GM12878 (cell line): Measurements from ENCODE around the gene PRDM16. TPM values are rescaled to one million over a fixed set of nuclear protein-coding genes. Genes with fewer than 3 reads are reported as not detected.

Experiments
- ATAC-seq: fragments of 200-7000 bp; cut with Tn5 transposase; 3 replicates; pipeline ENCODE4 v1.9.1; 2020; ENCODE audit warnings: mild to moderate bottlenecking, moderate library complexity
- BruUV-seq: library from RNA; stranded (reverse); fragments of 400-500 nt; replicated peaks from 2 replicates; lab custom pipeline; 2021; lab: Mats Ljungman, UMichigan
- CTCF ChIA-PET: fragments of 300-600 bp; sonication (Branson Sonifier 250); formaldehyde crosslinking; extraction: SDS; loops from one replicate; lab custom pipeline; 2021; ENCODE audit warnings: inconsistent platforms; lab: Yijun Ruan, JAX
- POLR2A ChIA-PET: fragments of 350-600 bp; formaldehyde crosslinking; extraction: SDS; loops from one replicate; lab custom pipeline; 2021; ENCODE audit warnings: inconsistent platforms; lab: Charles Lee
- RAD21 ChIA-PET: fragments of 300-600 bp; sonication (Branson Sonifier 250); formaldehyde crosslinking; loops from one replicate; lab custom pipeline; 2023; ENCODE audit warnings: antibody characterized with exemption; ENCODE audit not compliant: unreplicated experiment; lab: Charles Lee
- SMC1A ChIA-PET: fragments of 300-600 bp; sonication (Branson Sonifier 250); formaldehyde crosslinking; loops from one replicate; lab custom pipeline; 2023; ENCODE audit not compliant: unreplicated experiment, uncharacterized antibody; lab: Charles Lee
- DNase-seq: peaks from one replicate; pipeline ENCODE4 v3.0.0-alpha.2; 2011; ENCODE audit warnings: low read depth, low spot score
- FAIRE-seq: peaks from 3 replicates; lab custom pipeline; 2011; peaks lifted over from hg19 to GRCh38; lab: Jason Lieb, UNC
- H2AFZ ChIP-seq: 2 replicates; pipeline ENCODE4 v1.6.0; 2011; ENCODE audit warnings: low read depth, low read length, control low read depth; ENCODE audit not compliant: control insufficient read depth
- H3K27ac ChIP-seq: 2 replicates; pipeline ENCODE4 v1.5.1; 2011; ENCODE audit warnings: control low read depth; ENCODE audit not compliant: control insufficient read depth, insufficient read depth
- H3K27me3 ChIP-seq, 2 experiments: replicated peaks in 1 of 2; 2 replicates each; pipeline versions ENCODE4 v1.6.0 to v1.6.1; 2011; ENCODE audit warnings: low read length in 1 of 2; ENCODE audit not compliant: control insufficient read depth in 2 of 2, insufficient read depth in 2 of 2
- H3K36me3 ChIP-seq, 2 experiments: 2 replicates each; pipeline ENCODE4 v1.5.1; 2011; ENCODE audit warnings: low read length in 1 of 2; ENCODE audit not compliant: control insufficient read depth in 2 of 2, insufficient read depth in 2 of 2
- H3K4me1 ChIP-seq: 2 replicates; pipeline ENCODE4 v1.6.1; 2011; ENCODE audit warnings: mild to moderate bottlenecking, low read length, moderate library complexity, mixed read lengths; ENCODE audit not compliant: control insufficient read depth, insufficient read depth
- H3K4me2 ChIP-seq: 2 replicates; pipeline ENCODE4 v1.6.0; 2011; ENCODE audit warnings: control low read depth; ENCODE audit not compliant: control insufficient read depth, insufficient read depth
- H3K4me3 ChIP-seq: fragments of 200-600 bp; sonication (generic); 2 replicates; pipeline ENCODE4 v1.5.1; 2016
- H3K79me2 ChIP-seq: 2 replicates; pipeline ENCODE4 v1.6.0; 2011; ENCODE audit warnings: low read length; ENCODE audit not compliant: control insufficient read depth, insufficient read depth
- H3K9ac ChIP-seq: 2 replicates; pipeline ENCODE4 v1.8.0; 2011; ENCODE audit warnings: low read length, control low read depth, mixed read lengths; ENCODE audit not compliant: control insufficient read depth, insufficient read depth
- H3K9me3 ChIP-seq: replicated peaks from 3 replicates; pipeline ENCODE4 v1.5.1; 2011; ENCODE audit warnings: mild to moderate bottlenecking, low read length; ENCODE audit not compliant: control insufficient read depth, insufficient read depth
- H4K20me1 ChIP-seq: 2 replicates; pipeline ENCODE4 v1.6.0; 2011; ENCODE audit not compliant: control insufficient read depth, insufficient read depth
- CHD1 ChIP-seq: IDR thresholded peaks from 2 replicates; pipeline ENCODE4 v1.6.1; 2012; ENCODE audit warnings: low read depth, low read length, improper control_type of control experiment
- EED ChIP-seq: sonication (generic); IDR thresholded peaks from 2 replicates; pipeline ENCODE4 v1.6.1; 2016; ENCODE audit warnings: antibody characterized with exemption, low read depth
- FOS ChIP-seq: IDR thresholded peaks from 3 replicates; pipeline ENCODE4 v1.6.1; 2011; ENCODE audit warnings: borderline replicate concordance; ENCODE audit not compliant: insufficient read length; ENCODE audit errors: extremely low read depth
- NR2F1 ChIP-seq: fragments of 450-650 bp; conservative IDR thresholded peaks from 2 replicates; pipeline ENCODE4 v1.6.1; 2017; ENCODE audit warnings: mild to moderate bottlenecking
- RAD21 ChIP-seq: IDR thresholded peaks from 2 replicates; pipeline ENCODE4 v1.6.1; 2011; ENCODE audit warnings: mild to moderate bottlenecking, low read depth, low read length, moderate library complexity; ENCODE audit not compliant: insufficient read depth
- SMC3 ChIP-seq: IDR thresholded peaks from 2 replicates; pipeline ENCODE4 v1.6.1; 2011; ENCODE audit warnings: low read length, improper control_type of control experiment, borderline replicate concordance
- WGBS: methylation state at CpG from one replicate; pipeline ENCODE4 v1.1.6; 2016; ENCODE audit warnings: low lambda C conversion rate; ENCODE audit not compliant: insufficient replicate concordance, insufficient coverage; ENCODE audit errors: missing lambda C conversion rate; 5-methylcytosine and 5-hydroxymethylcytosine counted together
- in situ Hi-C: fragments of 300-500 bp; cut with MboI; formaldehyde crosslinking; loops from 9 replicates; pipeline ENCODE4 v1.14.3; 2018; ENCODE audit warnings: mixed read lengths
- intact Hi-C: fragments of 100-400 bp; cut with micrococcal nuclease; formaldehyde crosslinking; loops from one replicate; pipeline ENCODE4 v1.14.2; 2022; ENCODE audit not compliant: unreplicated experiment
- polyA plus RNA-seq, 11 experiments: library from polyadenylated mRNA; depleted of rRNA in 4 of 11; unstranded in 6 of 11; stranded (reverse) in 5 of 11; fragments of >200 nt; fragmentation: Nextera tagmentation in 4 of 11; fragmentation: Illumina TruSeq in 1 of 11; extraction: Ambion mirVana in 4 of 11; extraction: Trizol in 1 of 11; gene quantifications; 1 replicate in 1 of 11; 2 replicates in 10 of 11; pipeline versions ENCODE4 v1.2.1 to v1.2.3, GENCODE V29; 2011 to 2016; ENCODE audit warnings: inconsistent platforms in 2 of 11, missing spikeins in 2 of 11, low read depth in 1 of 11
- total RNA-seq, 4 experiments: library from RNA; depleted of rRNA in 3 of 4; stranded (reverse); fragments of >200 nt in 3 of 4; fragmentation: Illumina TruSeq in 1 of 4; extraction: Trizol in 1 of 4; gene quantifications; 2 replicates each; pipeline versions ENCODE4 v1.2.1 to v1.2.3, GENCODE V29; 2013 to 2021
- TF ChIP-seq, protein P1 (sequence below): IDR thresholded peaks from 2 replicates; pipeline ENCODE4 v1.6.1; 2012; ENCODE audit warnings: mild to moderate bottlenecking, low read depth, low read length
- TF ChIP-seq, protein P2 (sequence below): fragments of 450-650 bp; IDR thresholded peaks from 2 replicates; pipeline ENCODE4 v1.6.1; 2017; ENCODE audit warnings: mild to moderate bottlenecking, low read depth, inconsistent platforms; ENCODE audit not compliant: poor library complexity, severe bottlenecking
- TF ChIP-seq, protein P3 (sequence below): fragments of 450-650 bp; IDR thresholded peaks from 2 replicates; pipeline ENCODE4 v1.6.1; 2017; ENCODE audit warnings: borderline replicate concordance
- TF ChIP-seq, protein P4 (sequence below), 3 experiments: IDR thresholded peaks in 2 of 3; conservative IDR thresholded peaks in 1 of 3; 2 replicates each; pipeline ENCODE4 v1.5.1; 2011; ENCODE audit warnings: low read depth in 3 of 3, low read length in 3 of 3, mild to moderate bottlenecking in 3 of 3, control low read depth in 2 of 3, moderate library complexity in 2 of 3, inconsistent platforms in 1 of 3, mixed read lengths in 1 of 3; ENCODE audit not compliant: control insufficient read depth in 2 of 3, insufficient read depth in 1 of 3; ENCODE audit errors: extremely low read depth in 1 of 3

Gene PRDM16
- total and polyA plus RNA-seq, 10 of the 15 experiments (the other 5 are each of a cell fraction or from before 2014, with no cell fraction given): 0.03 TPM; not detected in 9

DNA sequence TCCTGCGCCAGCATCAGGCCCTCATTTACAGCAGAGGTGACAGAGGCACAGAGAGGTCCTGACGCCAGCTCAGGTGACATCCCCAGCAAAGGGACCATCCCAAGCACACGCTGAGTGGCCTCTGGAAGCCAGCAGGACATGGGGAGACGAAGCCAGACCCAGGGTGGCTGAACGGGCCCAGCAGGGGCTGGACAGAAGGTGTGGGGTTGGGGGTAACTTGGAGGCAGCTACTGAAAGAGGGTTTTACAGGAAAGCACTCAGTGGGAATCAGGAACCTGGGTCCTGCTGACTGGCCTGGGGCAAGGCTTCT lies 383.8 kb downstream of the PRDM16 start (continued):
- TF ChIP-seq, protein P1, sequence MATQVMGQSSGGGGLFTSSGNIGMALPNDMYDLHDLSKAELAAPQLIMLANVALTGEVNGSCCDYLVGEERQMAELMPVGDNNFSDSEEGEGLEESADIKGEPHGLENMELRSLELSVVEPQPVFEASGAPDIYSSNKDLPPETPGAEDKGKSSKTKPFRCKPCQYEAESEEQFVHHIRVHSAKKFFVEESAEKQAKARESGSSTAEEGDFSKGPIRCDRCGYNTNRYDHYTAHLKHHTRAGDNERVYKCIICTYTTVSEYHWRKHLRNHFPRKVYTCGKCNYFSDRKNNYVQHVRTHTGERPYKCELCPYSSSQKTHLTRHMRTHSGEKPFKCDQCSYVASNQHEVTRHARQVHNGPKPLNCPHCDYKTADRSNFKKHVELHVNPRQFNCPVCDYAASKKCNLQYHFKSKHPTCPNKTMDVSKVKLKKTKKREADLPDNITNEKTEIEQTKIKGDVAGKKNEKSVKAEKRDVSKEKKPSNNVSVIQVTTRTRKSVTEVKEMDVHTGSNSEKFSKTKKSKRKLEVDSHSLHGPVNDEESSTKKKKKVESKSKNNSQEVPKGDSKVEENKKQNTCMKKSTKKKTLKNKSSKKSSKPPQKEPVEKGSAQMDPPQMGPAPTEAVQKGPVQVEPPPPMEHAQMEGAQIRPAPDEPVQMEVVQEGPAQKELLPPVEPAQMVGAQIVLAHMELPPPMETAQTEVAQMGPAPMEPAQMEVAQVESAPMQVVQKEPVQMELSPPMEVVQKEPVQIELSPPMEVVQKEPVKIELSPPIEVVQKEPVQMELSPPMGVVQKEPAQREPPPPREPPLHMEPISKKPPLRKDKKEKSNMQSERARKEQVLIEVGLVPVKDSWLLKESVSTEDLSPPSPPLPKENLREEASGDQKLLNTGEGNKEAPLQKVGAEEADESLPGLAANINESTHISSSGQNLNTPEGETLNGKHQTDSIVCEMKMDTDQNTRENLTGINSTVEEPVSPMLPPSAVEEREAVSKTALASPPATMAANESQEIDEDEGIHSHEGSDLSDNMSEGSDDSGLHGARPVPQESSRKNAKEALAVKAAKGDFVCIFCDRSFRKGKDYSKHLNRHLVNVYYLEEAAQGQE: no peak
- TF ChIP-seq CHD1: no peak
- TF ChIP-seq, protein P2, sequence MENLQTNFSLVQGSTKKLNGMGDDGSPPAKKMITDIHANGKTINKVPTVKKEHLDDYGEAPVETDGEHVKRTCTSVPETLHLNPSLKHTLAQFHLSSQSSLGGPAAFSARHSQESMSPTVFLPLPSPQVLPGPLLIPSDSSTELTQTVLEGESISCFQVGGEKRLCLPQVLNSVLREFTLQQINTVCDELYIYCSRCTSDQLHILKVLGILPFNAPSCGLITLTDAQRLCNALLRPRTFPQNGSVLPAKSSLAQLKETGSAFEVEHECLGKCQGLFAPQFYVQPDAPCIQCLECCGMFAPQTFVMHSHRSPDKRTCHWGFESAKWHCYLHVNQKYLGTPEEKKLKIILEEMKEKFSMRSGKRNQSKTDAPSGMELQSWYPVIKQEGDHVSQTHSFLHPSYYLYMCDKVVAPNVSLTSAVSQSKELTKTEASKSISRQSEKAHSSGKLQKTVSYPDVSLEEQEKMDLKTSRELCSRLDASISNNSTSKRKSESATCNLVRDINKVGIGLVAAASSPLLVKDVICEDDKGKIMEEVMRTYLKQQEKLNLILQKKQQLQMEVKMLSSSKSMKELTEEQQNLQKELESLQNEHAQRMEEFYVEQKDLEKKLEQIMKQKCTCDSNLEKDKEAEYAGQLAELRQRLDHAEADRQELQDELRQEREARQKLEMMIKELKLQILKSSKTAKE: no peak

DNA sequence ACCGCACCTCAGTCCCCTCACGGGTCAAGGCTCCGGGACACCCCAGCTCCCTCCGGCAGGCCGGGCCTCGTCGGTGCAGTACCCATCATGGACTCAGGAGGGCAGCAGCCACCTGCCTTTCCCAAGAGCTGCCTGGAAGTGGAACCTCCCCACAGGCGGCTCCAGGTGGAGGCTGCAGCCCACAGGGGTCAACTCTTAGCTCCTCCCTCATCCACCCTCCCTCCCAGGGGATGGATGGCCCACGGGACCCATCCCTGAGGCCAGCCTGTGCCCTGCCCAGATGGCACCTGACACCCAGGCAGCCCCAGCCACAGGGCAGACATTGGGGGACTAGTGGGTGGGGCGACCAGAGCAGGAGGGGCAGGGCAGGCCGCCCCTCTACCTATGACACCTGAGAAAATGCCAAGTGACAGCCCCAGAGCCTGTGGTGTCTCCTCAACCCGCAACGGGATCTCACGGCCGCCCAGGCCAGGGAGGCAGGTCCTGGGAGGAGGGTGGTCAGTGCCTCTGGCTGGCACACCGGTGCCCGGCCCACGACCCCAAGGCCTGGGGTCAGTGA lies 384.3 kb downstream of the PRDM16 start:
- ChIA-PET POLR2A (no interaction called here), RAD21 (interaction anchor here (0.7 to 1.1 kb wide), 3 partner anchors 12 to 167 kb away, joined by 3 to 4 read pairs (median 4); no protein-coding TSS in a partner anchor)
- Histone ChIP-seq H4K20me1 (no peaks in the 10 kb centered on the region), H3K4me2 (no peak overlapping the region), H3K9ac (no peak overlapping the region), H3K4me3 (no peak overlapping the region)
- TF ChIP-seq NR2F1: 0 out of 2 replicates have a peak, but pooled peaks have one; percentile 43
- TF ChIP-seq SMC3: peak; percentile 48
- TF ChIP-seq, protein P3, sequence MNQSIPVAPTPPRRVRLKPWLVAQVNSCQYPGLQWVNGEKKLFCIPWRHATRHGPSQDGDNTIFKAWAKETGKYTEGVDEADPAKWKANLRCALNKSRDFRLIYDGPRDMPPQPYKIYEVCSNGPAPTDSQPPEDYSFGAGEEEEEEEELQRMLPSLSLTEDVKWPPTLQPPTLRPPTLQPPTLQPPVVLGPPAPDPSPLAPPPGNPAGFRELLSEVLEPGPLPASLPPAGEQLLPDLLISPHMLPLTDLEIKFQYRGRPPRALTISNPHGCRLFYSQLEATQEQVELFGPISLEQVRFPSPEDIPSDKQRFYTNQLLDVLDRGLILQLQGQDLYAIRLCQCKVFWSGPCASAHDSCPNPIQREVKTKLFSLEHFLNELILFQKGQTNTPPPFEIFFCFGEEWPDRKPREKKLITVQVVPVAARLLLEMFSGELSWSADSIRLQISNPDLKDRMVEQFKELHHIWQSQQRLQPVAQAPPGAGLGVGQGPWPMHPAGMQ: no peak
- TF ChIP-seq, protein P4, sequence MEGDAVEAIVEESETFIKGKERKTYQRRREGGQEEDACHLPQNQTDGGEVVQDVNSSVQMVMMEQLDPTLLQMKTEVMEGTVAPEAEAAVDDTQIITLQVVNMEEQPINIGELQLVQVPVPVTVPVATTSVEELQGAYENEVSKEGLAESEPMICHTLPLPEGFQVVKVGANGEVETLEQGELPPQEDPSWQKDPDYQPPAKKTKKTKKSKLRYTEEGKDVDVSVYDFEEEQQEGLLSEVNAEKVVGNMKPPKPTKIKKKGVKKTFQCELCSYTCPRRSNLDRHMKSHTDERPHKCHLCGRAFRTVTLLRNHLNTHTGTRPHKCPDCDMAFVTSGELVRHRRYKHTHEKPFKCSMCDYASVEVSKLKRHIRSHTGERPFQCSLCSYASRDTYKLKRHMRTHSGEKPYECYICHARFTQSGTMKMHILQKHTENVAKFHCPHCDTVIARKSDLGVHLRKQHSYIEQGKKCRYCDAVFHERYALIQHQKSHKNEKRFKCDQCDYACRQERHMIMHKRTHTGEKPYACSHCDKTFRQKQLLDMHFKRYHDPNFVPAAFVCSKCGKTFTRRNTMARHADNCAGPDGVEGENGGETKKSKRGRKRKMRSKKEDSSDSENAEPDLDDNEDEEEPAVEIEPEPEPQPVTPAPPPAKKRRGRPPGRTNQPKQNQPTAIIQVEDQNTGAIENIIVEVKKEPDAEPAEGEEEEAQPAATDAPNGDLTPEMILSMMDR (IDR thresholded peaks at IDR 0.05 in 2 of 3, conservative IDR thresholded peaks at IDR 0.05 in 1 of 3; ENCODE audit: control insufficient read depth in 2 of 3, extremely low read depth in 1 of 3, insufficient read depth in 1 of 3, low read depth in 3 of 3, low read length in 3 of 3): peak; percentile 83 to 95 (median 94)
- TF ChIP-seq EED: no peak
- no peak for TF ChIP-seq FOS
- peak; percentile 82 for TF ChIP-seq RAD21
- TF ChIP-seq, all 136 proteins: peak for 4
- no TSS peak for BruUV-seq
- H3K27ac ChIP-seq: no peak overlapping the region
- H3K9me3 ChIP-seq: no peaks in the 10 kb centered on the region
- DNase-seq (peak; percentile 1), ATAC-seq (peak; percentile 96), FAIRE-seq (no peak)
- H3K27me3 ChIP-seq: no peaks in the 10 kb centered on the region
- H2AFZ ChIP-seq: no peak overlapping the region
- WGBS: 35% methylated on average over 18 of the region's 18 CpGs
- no peaks in the 10 kb centered on the region for H3K79me2 ChIP-seq
- CTCF ChIA-PET: interaction anchor here (0.6 to 2.5 kb wide), 10 partner anchors 8 to 271 kb away, joined by 3 to 23 read pairs (median 5); no protein-coding TSS in a partner anchor
- SMC1A ChIA-PET: interaction anchor here (1.4 kb wide), 1 partner anchor 32 kb away, joined by 7 read pairs; no protein-coding TSS in a partner anchor
- intact Hi-C loops: loop anchor here (1.0 kb wide), 2 partner anchors 31 to 166 kb away; no protein-coding TSS in a partner anchor
- H3K36me3 ChIP-seq: no peaks in the 10 kb centered on the region
- in situ Hi-C loops: loop anchor here (5.0 kb wide), 1 partner anchor 164 kb away; no protein-coding TSS in a partner anchor
- no peaks in the 10 kb centered on the region for H3K4me1 ChIP-seq
